ENCODE results near the gene THSD4. TPM values are rescaled to one million over a fixed set of nuclear protein-coding genes. Genes with fewer than 3 reads are reported as not detected.

The THSD4 gene
- total RNA-seq, 1 experiment from 2014 or later: 29.3 TPM

DNA sequence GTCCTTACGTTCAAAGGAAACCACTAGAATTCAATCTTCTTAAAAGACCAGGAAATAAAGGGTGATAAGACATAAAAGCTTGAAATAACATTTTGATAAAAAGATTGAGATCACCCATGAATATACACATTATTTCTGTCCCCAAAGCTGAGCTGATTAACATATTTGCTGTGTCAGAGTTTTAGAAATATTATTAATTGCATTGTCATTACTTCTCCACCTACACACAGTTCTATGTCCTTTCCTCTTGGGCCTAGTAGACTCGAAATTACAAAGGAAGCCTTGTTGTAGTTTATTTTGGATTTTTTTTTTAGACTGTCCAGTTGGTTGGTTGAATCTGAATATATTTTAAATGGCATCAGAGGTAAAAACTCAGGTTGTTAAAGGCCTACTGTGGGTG is 614.0 kb downstream of the THSD4 start:
- DNase-seq: no peak
- Histone ChIP-seq H2AFZ (no peak overlapping the region), H3K27me3 (ENCODE audit: insufficient read depth, low read depth) (no peaks in the 10 kb centered on the region), H3F3A (ENCODE audit: insufficient read depth, low read depth) (no peaks in the 10 kb centered on the region; the same call in 1 of the 2 replicates), H3K4me1 (replicated peaks; ENCODE audit: insufficient read depth) (no peaks in the 10 kb centered on the region), H3K4me2 (no peak overlapping the region), H4K20me1 (ENCODE audit: insufficient read depth) (no peaks in the 10 kb centered on the region), H3K9me3 (ENCODE audit: insufficient read depth, low read depth) (no peaks in the 10 kb centered on the region), H3K27ac (no peak overlapping the region), H3K79me2 (ENCODE audit: low read depth) (no peaks in the 10 kb centered on the region), H3K36me3 (ENCODE audit: low read depth) (no peaks in the 10 kb centered on the region), H3K9me2 (ENCODE audit: insufficient read depth) (no peaks in the 10 kb centered on the region), H3K4me3 (no peak overlapping the region)
- no TSS peak for BruUV-seq (replicated peaks)
- intact Hi-C loops (cut with micrococcal nuclease; ENCODE audit: unreplicated experiment): no loop called here
- ChIA-PET POLR2A (ENCODE audit: unreplicated experiment) (no interaction called here), CTCF (no interaction called here)
- no peak for TF ChIP-seq EZH2 (IDR thresholded peaks at IDR 0.05; ENCODE audit: low read depth)
- TF ChIP-seq, protein P1, sequence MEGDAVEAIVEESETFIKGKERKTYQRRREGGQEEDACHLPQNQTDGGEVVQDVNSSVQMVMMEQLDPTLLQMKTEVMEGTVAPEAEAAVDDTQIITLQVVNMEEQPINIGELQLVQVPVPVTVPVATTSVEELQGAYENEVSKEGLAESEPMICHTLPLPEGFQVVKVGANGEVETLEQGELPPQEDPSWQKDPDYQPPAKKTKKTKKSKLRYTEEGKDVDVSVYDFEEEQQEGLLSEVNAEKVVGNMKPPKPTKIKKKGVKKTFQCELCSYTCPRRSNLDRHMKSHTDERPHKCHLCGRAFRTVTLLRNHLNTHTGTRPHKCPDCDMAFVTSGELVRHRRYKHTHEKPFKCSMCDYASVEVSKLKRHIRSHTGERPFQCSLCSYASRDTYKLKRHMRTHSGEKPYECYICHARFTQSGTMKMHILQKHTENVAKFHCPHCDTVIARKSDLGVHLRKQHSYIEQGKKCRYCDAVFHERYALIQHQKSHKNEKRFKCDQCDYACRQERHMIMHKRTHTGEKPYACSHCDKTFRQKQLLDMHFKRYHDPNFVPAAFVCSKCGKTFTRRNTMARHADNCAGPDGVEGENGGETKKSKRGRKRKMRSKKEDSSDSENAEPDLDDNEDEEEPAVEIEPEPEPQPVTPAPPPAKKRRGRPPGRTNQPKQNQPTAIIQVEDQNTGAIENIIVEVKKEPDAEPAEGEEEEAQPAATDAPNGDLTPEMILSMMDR (conservative IDR thresholded peaks at IDR 0.05): no peak

DNA sequence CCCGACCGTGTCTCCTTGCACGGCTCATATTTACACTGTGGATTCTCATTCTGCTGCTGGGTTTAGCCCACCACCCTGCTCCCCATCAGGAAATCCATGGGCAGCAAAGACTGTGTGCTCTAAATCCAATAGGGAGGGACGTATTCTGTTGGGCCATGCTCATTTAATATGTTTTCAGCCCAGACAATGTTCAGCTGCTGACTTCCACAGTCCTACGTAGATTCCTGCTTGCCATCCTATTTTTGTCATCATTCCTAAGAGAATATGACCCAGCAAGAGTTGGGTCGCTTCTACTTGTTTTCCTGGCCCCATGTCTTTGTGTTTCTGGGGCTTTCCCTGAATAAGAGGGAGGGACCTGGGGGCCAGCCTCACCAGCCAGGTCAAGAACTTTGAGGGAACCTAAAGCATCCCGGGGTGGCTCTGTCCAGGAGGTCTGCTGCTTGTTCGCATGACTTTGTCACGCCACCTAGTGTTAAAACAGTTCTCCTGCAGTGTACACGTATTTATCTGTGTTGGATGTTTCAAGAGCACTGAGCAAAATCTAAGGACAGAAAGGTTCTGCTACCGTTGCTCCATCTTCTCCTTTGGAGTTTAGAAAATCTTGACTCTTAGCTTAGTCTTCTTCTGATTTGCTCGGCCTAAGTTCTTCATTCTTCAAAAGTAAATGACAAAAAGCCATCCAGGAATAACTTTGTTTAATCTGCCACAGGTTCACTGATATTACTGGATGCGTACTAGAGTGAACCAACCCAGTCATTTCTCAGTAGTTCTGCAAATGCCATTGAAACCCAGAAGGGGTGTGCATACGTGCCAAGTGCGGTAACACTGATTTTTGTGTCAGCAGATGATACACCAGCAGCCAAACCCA is 615.2 kb downstream of the THSD4 start:
- H3K4me3 ChIP-seq: no peak overlapping the region

DNA sequence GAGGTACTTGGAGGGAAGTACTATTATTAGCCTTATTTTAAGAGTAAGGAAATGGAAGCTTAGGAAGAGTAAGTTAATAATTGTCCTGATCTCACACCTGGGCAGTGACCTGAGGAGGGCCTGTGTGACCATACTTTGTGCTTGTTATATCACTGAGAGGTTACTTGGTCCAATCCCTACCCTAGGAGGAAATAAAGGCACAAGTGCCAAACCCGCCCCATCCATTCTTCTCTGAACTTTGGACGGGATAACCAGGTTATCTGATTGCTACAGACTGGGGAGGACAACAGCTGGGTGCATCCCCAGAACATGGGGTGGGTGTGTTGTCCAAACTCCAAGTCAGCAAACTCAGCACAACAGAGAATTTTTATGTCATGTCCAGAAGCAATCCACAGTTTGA is 617.4 kb downstream of the THSD4 start:
- H3K4me3 ChIP-seq: no peak overlapping the region
- H3F3A ChIP-seq (ENCODE audit: insufficient read depth, low read depth): no peaks in the 10 kb centered on the region; the same call in 1 of the 2 replicates
- ChIA-PET POLR2A (ENCODE audit: unreplicated experiment) (no interaction called here), CTCF (no interaction called here)
- TF ChIP-seq EZH2 (IDR thresholded peaks at IDR 0.05; ENCODE audit: low read depth): no peak
- TF ChIP-seq, protein P1 (conservative IDR thresholded peaks at IDR 0.05): no peak
- no peaks in the 10 kb centered on the region for H3K9me3 ChIP-seq (ENCODE audit: insufficient read depth, low read depth)
- no peak for DNase-seq
- H3K79me2 ChIP-seq (ENCODE audit: low read depth): no peaks in the 10 kb centered on the region
- no peak overlapping the region for H3K4me2 ChIP-seq
- no peaks in the 10 kb centered on the region for H3K27me3 ChIP-seq (ENCODE audit: insufficient read depth, low read depth)
- no peaks in the 10 kb centered on the region for H4K20me1 ChIP-seq (ENCODE audit: insufficient read depth)
- H3K4me1 ChIP-seq (replicated peaks; ENCODE audit: insufficient read depth): no peaks in the 10 kb centered on the region
- no peaks in the 10 kb centered on the region for H3K9me2 ChIP-seq (ENCODE audit: insufficient read depth)
- no peaks in the 10 kb centered on the region for H3K36me3 ChIP-seq (ENCODE audit: low read depth)
- intact Hi-C loops (cut with micrococcal nuclease; ENCODE audit: unreplicated experiment): loop anchor here (5.0 kb wide), 3 partner anchors 80 to 760 kb away; no protein-coding TSS in a partner anchor
- no peak overlapping the region for H3K27ac ChIP-seq
- H2AFZ ChIP-seq: no peak overlapping the region
- BruUV-seq (replicated peaks): no TSS peak

More for the DNA sequence above, 615.2 kb downstream of the THSD4 start:
- Histone ChIP-seq H3K9me2 (ENCODE audit: insufficient read depth) (no peaks in the 10 kb centered on the region), H3K36me3 (ENCODE audit: low read depth) (no peaks in the 10 kb centered on the region), H4K20me1 (ENCODE audit: insufficient read depth) (no peaks in the 10 kb centered on the region), H3K4me1 (replicated peaks; ENCODE audit: insufficient read depth) (no peaks in the 10 kb centered on the region), H3K9me3 (ENCODE audit: insufficient read depth, low read depth) (no peaks in the 10 kb centered on the region), H3K27ac (no peak overlapping the region), H2AFZ (no peak overlapping the region), H3K4me2 (no peak overlapping the region), H3F3A (ENCODE audit: insufficient read depth, low read depth) (no peaks in the 10 kb centered on the region; the same call in 1 of the 2 replicates), H3K79me2 (ENCODE audit: low read depth) (no peaks in the 10 kb centered on the region), H3K27me3 (ENCODE audit: insufficient read depth, low read depth) (no peaks in the 10 kb centered on the region)
- no peak for TF ChIP-seq EZH2 (IDR thresholded peaks at IDR 0.05; ENCODE audit: low read depth)
- TF ChIP-seq, protein P1 (conservative IDR thresholded peaks at IDR 0.05): peak; percentile 77
- no TSS peak for BruUV-seq (replicated peaks)
- peak in 1 of 2 experiments; percentile 37 for DNase-seq
- ChIA-PET CTCF (no interaction called here), POLR2A (ENCODE audit: unreplicated experiment) (no interaction called here)
- intact Hi-C loops (cut with micrococcal nuclease; ENCODE audit: unreplicated experiment): loop anchor here (1.0 to 5.0 kb wide), 5 partner anchors 78 to 758 kb away; no protein-coding TSS in a partner anchor
